NK-92 (cell line): Measurements from ENCODE around the gene HSD11B1.

ENCODE experiments used
- DNase-seq: peaks from one replicate; lab custom pipeline; 2025; ENCODE audit not compliant: unreplicated experiment; lab: John Stamatoyannopoulos, UW

The HSD11B1 gene

GRCh38 chr1:209751627-209752231 lies 47.1 kb downstream of the HSD11B1 start:
- no peak for DNase-seq

- DNase-seq = no peak
Observed at GRCh38 chr1:209752890-209753289, 48.2 kb downstream of the HSD11B1 start.

GRCh38 chr1:209755256-209755655 lies 50.6 kb downstream of the HSD11B1 start:
- DNase-seq = no peak

GRCh38 chr1:209755926-209756614 lies 51.4 kb downstream of the HSD11B1 start, which contains the start of gene TRAF3IP3:
TSS of gene TRAF3IP3 (plus strand) at chr1:209756053. CDS start at chr1:209760040, 3,987 bp downstream.
- DNase-seq = no peak

- no peak for DNase-seq
Observed at GRCh38 chr1:209756615-209757445, 52.2 kb downstream of the HSD11B1 start.

GRCh38 chr1:209758400-209758799 lies 53.8 kb downstream of the HSD11B1 start:
- DNase-seq = no peak

GRCh38 chr1:209759829-209760359 lies 55.2 kb downstream of the HSD11B1 start:
- no peak for DNase-seq

- DNase-seq = no peak
Observed at GRCh38 chr1:209761011-209761635, 56.5 kb downstream of the HSD11B1 start.

GRCh38 chr1:209766051-209766450 lies 61.4 kb downstream of the HSD11B1 start:
- no peak for DNase-seq

GRCh38 chr1:209767096-209767495 lies 62.5 kb downstream of the HSD11B1 start:
- no peak for DNase-seq

GRCh38 chr1:209767706-209768105 lies 63.1 kb downstream of the HSD11B1 start:
- DNase-seq = no peak

- peak; percentile 18 for DNase-seq
Observed at GRCh38 chr1:209768354-209768774, 63.7 kb downstream of the HSD11B1 start.

- no peak for DNase-seq
Observed at GRCh38 chr1:209769171-209769904, 64.7 kb downstream of the HSD11B1 start.

GRCh38 chr1:209769971-209770370 lies 65.3 kb downstream of the HSD11B1 start:
- no peak for DNase-seq

- DNase-seq = no peak
Observed at GRCh38 chr1:209770636-209771415, 66.2 kb downstream of the HSD11B1 start.

- no peak for DNase-seq
Observed at GRCh38 chr1:209772126-209772525, 67.5 kb downstream of the HSD11B1 start.

GRCh38 chr1:209774592-209774991 lies 69.9 kb downstream of the HSD11B1 start:
- DNase-seq = no peak

- no peak for DNase-seq
Observed at GRCh38 chr1:209775678-209776077, 71.0 kb downstream of the HSD11B1 start.

- no peak for DNase-seq
Observed at GRCh38 chr1:209777587-209777986, 72.9 kb downstream of the HSD11B1 start.

- no peak for DNase-seq
Observed at GRCh38 chr1:209778102-209778501, 73.5 kb downstream of the HSD11B1 start.
